PC-3 (cell line): ENCODE results near the gene FMNL1.

Experiments
- CTCF ChIP-seq: fragments of 300-600 bp; sonication (generic); conservative IDR thresholded peaks from 2 replicates; pipeline ENCODE4 v1.5.1; 2017; ENCODE audit warnings: antibody characterized with exemption, low read depth, mild to moderate bottlenecking, low read length
- EZH2 ChIP-seq: fragments of 300-600 bp; sonication (generic); IDR thresholded peaks from one replicate; pipeline ENCODE4 v1.6.1; 2017; ENCODE audit warnings: antibody characterized with exemption, mild to moderate bottlenecking, low read length; ENCODE audit not compliant: unreplicated experiment

- TF ChIP-seq CTCF (no peak), EZH2 (no peak)
These were observed 32.2 kb downstream of the FMNL1 start for GRCh38 chr17:45253879-45254278.
